Measurements from ENCODE around the gene NUDT21.
"Not testable (repeated sequence)": the region's sequence is repeated elsewhere in the genome, so short reads cannot be mapped to it uniquely, and the experiment has no call there.

NUDT21 gene

GRCh38 chr16:56380778-56381485 is 70.2 kb downstream of the NUDT21 start:
- DNase-seq (ENCODE audit: low spot score) = not testable (repeated sequence)
